Panc1 (cell line): Measurements from ENCODE around the gene PADI3. TPM values are rescaled to one million over a fixed set of nuclear protein-coding genes. Genes with fewer than 3 reads are reported as not detected.

Experiments used
- ATAC-seq: fragments of 200-7000 bp; cut with Tn5 transposase; 2 replicates; pipeline ENCODE4 v1.9.1; 2020; ENCODE audit warnings: mild to moderate bottlenecking, moderate library complexity
- BruUV-seq: library from RNA; stranded (reverse); fragments of 400-500 nt; replicated peaks from 2 replicates; lab custom pipeline; 2021; lab: Mats Ljungman, UMichigan
- CTCF ChIA-PET: fragments of 300-600 bp; sonication (Branson Sonifier 250); formaldehyde crosslinking; loops from one replicate; lab custom pipeline; 2022; ENCODE audit warnings: antibody characterized with exemption; lab: Charles Lee
- POLR2A ChIA-PET: fragments of 300-600 bp; sonication (Branson Sonifier 250); formaldehyde crosslinking; loops from one replicate; lab custom pipeline; 2022; ENCODE audit warnings: antibody characterized with exemption; lab: Charles Lee
- DNase-seq: peaks from one replicate; pipeline ENCODE4 v3.0.0-alpha.2; 2010; ENCODE audit warnings: low read depth, low spot score
- H3K27ac ChIP-seq: 2 replicates; pipeline ENCODE4 v1.5.1; 2011; ENCODE audit warnings: mild to moderate bottlenecking, low read length, inconsistent platforms
- H3K27me3 ChIP-seq: fragments of 200-500 bp; sonication (Bioruptor generic); 2 replicates; pipeline ENCODE4 v1.6.0; 2014; ENCODE audit warnings: low read length, inconsistent platforms; ENCODE audit not compliant: control insufficient read depth, insufficient read depth
- H3K36me3 ChIP-seq: fragments of 200-500 bp; sonication (Bioruptor generic); 2 replicates; pipeline ENCODE4 v1.5.1; 2014; ENCODE audit warnings: inconsistent platforms, mild to moderate bottlenecking, low read length, moderate library complexity; ENCODE audit not compliant: control insufficient read depth, insufficient read depth
- H3K4me1 ChIP-seq: 2 replicates; pipeline ENCODE4 v1.5.1; 2011; ENCODE audit warnings: inconsistent platforms, mild to moderate bottlenecking, low read length, moderate library complexity; ENCODE audit not compliant: control insufficient read depth, insufficient read depth
- H3K4me3 ChIP-seq, 2 experiments: 2 replicates each; pipeline ENCODE4 v1.5.1; 2011 to 2012; ENCODE audit warnings: low read depth in 2 of 2, low read length in 2 of 2, mild to moderate bottlenecking in 2 of 2, inconsistent platforms in 1 of 2, moderate library complexity in 1 of 2
- H3K9me3 ChIP-seq: fragments of 200-500 bp; sonication (Bioruptor generic); 2 replicates; pipeline ENCODE4 v1.5.1; 2014; ENCODE audit warnings: low read depth, mild to moderate bottlenecking, inconsistent platforms, low read length, moderate library complexity; ENCODE audit not compliant: control insufficient read depth, insufficient read depth
- POLR2AphosphoS5 ChIP-seq: IDR thresholded peaks from 2 replicates; pipeline ENCODE4 v1.6.1; 2012; ENCODE audit warnings: mild to moderate bottlenecking, low read depth, low read length, moderate library complexity
- SIN3A ChIP-seq: IDR thresholded peaks from 2 replicates; pipeline ENCODE4 v1.6.1; 2012; ENCODE audit warnings: low read depth, mild to moderate bottlenecking, low read length, moderate library complexity, borderline replicate concordance; ENCODE audit not compliant: insufficient read depth
- TCF7L2 ChIP-seq: IDR thresholded peaks from 2 replicates; pipeline ENCODE4 v1.6.1; 2011; ENCODE audit warnings: mild to moderate bottlenecking, low read depth, low read length, inconsistent platforms
- in situ Hi-C: cut with HindIII; loops from 2 replicates; pipeline ENCODE4 v1.10.0; 2016; ENCODE audit warnings: low sequenced_read_pairs, low pct_unique_long_range_greater_than_20kb
- intact Hi-C: fragments of 100-400 bp; cut with micrococcal nuclease; formaldehyde crosslinking; loops from one replicate; pipeline ENCODE4 v1.10.0; 2022; ENCODE audit not compliant: unreplicated experiment
- total RNA-seq: library from RNA; stranded (reverse); gene quantifications from one replicate; pipeline ENCODE4 v1.2.1, GENCODE V29; 2021; ENCODE audit not compliant: unreplicated experiment
- TF ChIP-seq, protein P1 (sequence below): fragments of 450-650 bp; IDR thresholded peaks from 2 replicates; pipeline ENCODE4 v1.5.1; 2017; ENCODE audit warnings: mild to moderate bottlenecking
- TF ChIP-seq, protein P2 (sequence below), 2 experiments: IDR thresholded peaks; 2 replicates each; pipeline ENCODE4 v1.6.1; 2011 to 2012; ENCODE audit warnings: low read depth in 2 of 2, control low read depth in 1 of 2, low read length in 1 of 2, mild to moderate bottlenecking in 1 of 2, moderate library complexity in 1 of 2; ENCODE audit not compliant: insufficient read depth in 1 of 2

PADI3 gene
- total RNA-seq, 1 experiment from 2014 or later: 3.4 TPM

DNA sequence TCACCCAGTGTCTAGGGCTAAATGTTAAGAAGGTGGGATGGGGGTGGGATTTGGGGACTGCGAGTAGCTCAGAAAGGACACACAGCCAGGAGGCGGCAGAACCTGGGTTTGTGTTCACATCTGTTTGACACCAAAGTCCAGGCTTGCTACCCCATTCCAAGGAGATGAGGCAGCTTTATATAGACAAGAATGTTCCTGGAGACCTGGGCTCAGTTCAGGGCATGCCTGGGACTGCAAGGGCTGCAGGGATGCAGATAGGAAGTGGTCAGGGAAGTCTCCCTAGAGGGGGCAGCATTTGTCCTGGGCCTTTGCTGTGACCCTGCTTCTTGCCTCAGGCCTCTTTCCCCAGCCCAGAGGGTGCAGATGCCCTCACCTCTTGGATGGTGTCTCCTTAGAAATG is 16.3 kb downstream of the PADI3 start:
- DNase-seq (no peak), ATAC-seq (peak; percentile 68)
- no peak overlapping the region for H3K27ac ChIP-seq
- ChIA-PET POLR2A (interaction anchor here (0.6 kb wide), 1 partner anchor 16 kb away, joined by 4 read pairs; the partner anchor contains the start of gene PADI3), CTCF (no interaction called here)
- no peaks in the 10 kb centered on the region for H3K9me3 ChIP-seq
- H3K36me3 ChIP-seq: no peaks in the 10 kb centered on the region
- BruUV-seq: no TSS peak
- no peaks in the 10 kb centered on the region for H3K4me1 ChIP-seq
- H3K27me3 ChIP-seq: no peaks in the 10 kb centered on the region
- TF ChIP-seq, protein P1, sequence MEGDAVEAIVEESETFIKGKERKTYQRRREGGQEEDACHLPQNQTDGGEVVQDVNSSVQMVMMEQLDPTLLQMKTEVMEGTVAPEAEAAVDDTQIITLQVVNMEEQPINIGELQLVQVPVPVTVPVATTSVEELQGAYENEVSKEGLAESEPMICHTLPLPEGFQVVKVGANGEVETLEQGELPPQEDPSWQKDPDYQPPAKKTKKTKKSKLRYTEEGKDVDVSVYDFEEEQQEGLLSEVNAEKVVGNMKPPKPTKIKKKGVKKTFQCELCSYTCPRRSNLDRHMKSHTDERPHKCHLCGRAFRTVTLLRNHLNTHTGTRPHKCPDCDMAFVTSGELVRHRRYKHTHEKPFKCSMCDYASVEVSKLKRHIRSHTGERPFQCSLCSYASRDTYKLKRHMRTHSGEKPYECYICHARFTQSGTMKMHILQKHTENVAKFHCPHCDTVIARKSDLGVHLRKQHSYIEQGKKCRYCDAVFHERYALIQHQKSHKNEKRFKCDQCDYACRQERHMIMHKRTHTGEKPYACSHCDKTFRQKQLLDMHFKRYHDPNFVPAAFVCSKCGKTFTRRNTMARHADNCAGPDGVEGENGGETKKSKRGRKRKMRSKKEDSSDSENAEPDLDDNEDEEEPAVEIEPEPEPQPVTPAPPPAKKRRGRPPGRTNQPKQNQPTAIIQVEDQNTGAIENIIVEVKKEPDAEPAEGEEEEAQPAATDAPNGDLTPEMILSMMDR: no peak
- no peak for TF ChIP-seq SIN3A
- TF ChIP-seq POLR2AphosphoS5: no peak
- TF ChIP-seq, protein P2, sequence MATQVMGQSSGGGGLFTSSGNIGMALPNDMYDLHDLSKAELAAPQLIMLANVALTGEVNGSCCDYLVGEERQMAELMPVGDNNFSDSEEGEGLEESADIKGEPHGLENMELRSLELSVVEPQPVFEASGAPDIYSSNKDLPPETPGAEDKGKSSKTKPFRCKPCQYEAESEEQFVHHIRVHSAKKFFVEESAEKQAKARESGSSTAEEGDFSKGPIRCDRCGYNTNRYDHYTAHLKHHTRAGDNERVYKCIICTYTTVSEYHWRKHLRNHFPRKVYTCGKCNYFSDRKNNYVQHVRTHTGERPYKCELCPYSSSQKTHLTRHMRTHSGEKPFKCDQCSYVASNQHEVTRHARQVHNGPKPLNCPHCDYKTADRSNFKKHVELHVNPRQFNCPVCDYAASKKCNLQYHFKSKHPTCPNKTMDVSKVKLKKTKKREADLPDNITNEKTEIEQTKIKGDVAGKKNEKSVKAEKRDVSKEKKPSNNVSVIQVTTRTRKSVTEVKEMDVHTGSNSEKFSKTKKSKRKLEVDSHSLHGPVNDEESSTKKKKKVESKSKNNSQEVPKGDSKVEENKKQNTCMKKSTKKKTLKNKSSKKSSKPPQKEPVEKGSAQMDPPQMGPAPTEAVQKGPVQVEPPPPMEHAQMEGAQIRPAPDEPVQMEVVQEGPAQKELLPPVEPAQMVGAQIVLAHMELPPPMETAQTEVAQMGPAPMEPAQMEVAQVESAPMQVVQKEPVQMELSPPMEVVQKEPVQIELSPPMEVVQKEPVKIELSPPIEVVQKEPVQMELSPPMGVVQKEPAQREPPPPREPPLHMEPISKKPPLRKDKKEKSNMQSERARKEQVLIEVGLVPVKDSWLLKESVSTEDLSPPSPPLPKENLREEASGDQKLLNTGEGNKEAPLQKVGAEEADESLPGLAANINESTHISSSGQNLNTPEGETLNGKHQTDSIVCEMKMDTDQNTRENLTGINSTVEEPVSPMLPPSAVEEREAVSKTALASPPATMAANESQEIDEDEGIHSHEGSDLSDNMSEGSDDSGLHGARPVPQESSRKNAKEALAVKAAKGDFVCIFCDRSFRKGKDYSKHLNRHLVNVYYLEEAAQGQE (IDR thresholded peaks at IDR 0.05; ENCODE audit: insufficient read depth in 1 of 2, low read depth in 2 of 2, low read length in 1 of 2): no peak
- no peak for TF ChIP-seq TCF7L2
- no peak overlapping the region for H3K4me3 ChIP-seq
- intact Hi-C loops: no loop called here
- in situ Hi-C loops: no loop called here

- no peaks in the 10 kb centered on the region for H3K27me3 ChIP-seq
- POLR2A ChIA-PET: no interaction called here
- in situ Hi-C loops (no loop called here), intact Hi-C loops (no loop called here)
- CTCF ChIA-PET: no interaction called here
- H3K9me3 ChIP-seq: no peaks in the 10 kb centered on the region
- TF ChIP-seq, protein P1: no peak
- TF ChIP-seq TCF7L2 (no peak), POLR2AphosphoS5 (no peak), SIN3A (no peak)
- TF ChIP-seq, protein P2 (IDR thresholded peaks at IDR 0.05; ENCODE audit: insufficient read depth in 1 of 2, low read depth in 2 of 2, low read length in 1 of 2): no peak
- H3K4me1 ChIP-seq: no peaks in the 10 kb centered on the region
- H3K4me3 ChIP-seq: no peak overlapping the region
- DNase-seq (no peak), ATAC-seq (no peak)
- no peak overlapping the region for H3K27ac ChIP-seq
- no TSS peak for BruUV-seq
- no peaks in the 10 kb centered on the region for H3K36me3 ChIP-seq
Observed at GRCh38 chr1:17265950-17266349, 17.1 kb downstream of the PADI3 start.
